CD14-positive monocyte (primary cell): ENCODE results near the gene TSEN15. TPM values are rescaled to one million over a fixed set of nuclear protein-coding genes. Genes with fewer than 3 reads are reported as not detected.

Experiments used
- DNase-seq, 3 donors: peaks; one replicate each; pipeline ENCODE4 v3.0.0-alpha.2; 2011 to 2022
- H2AFZ ChIP-seq: 2 replicates; pipeline ENCODE4 v1.6.0; 2012; ENCODE audit warnings: mild to moderate bottlenecking, low read depth, low read length, inconsistent platforms; ENCODE audit not compliant: insufficient read depth, poor library complexity, severe bottlenecking
- H3K27ac ChIP-seq, 2 donors: 1 replicate in 1 of 2; 2 replicates in 1 of 2; pipeline ENCODE4 v1.5.1; 2012 to 2013; ENCODE audit warnings: low read length in 2 of 2, control low read depth in 1 of 2, inconsistent platforms in 1 of 2, low read depth in 1 of 2, mild to moderate bottlenecking in 1 of 2
- H3K27me3 ChIP-seq, 2 donors: one replicate each; pipeline versions ENCODE4 v1.6.0 to v1.6.1; 2011 to 2013; ENCODE audit warnings: low read length in 2 of 2; ENCODE audit not compliant: control insufficient read depth in 2 of 2, insufficient read depth in 2 of 2
- H3K36me3 ChIP-seq, 2 donors: replicated peaks in 1 of 2; 1 replicate in 1 of 2; 2 replicates in 1 of 2; pipeline versions ENCODE4 v1.5.1 to v1.6.1; 2012 to 2013; ENCODE audit warnings: low read length in 2 of 2, control low read depth in 1 of 2, inconsistent platforms in 1 of 2, mild to moderate bottlenecking in 1 of 2; ENCODE audit not compliant: insufficient read depth in 2 of 2, control insufficient read depth in 1 of 2
- H3K4me1 ChIP-seq, 2 donors: 1 replicate in 1 of 2; 2 replicates in 1 of 2; pipeline versions ENCODE4 v1.5.1 to v1.6.1; 2012 to 2013; ENCODE audit warnings: low read length in 2 of 2, control low read depth in 1 of 2, inconsistent platforms in 1 of 2, mild to moderate bottlenecking in 1 of 2, moderate library complexity in 1 of 2; ENCODE audit not compliant: insufficient read depth in 2 of 2, control insufficient read depth in 1 of 2
- H3K4me2 ChIP-seq: replicated peaks from 2 replicates; pipeline ENCODE3; 2012; ENCODE audit warnings: low read length, moderate library complexity, mild to moderate bottlenecking; ENCODE audit not compliant: poor library complexity, severe bottlenecking; ENCODE audit errors: extremely low read depth
- H3K4me3 ChIP-seq, 3 experiments: fragments of 200-600 bp in 1 of 3; sonication (generic) in 1 of 3; replicated peaks in 1 of 3; 1 replicate in 2 of 3; 2 replicates in 1 of 3; pipeline ENCODE4 v1.5.1; 2011 to 2013; ENCODE audit warnings: low read length in 3 of 3, mild to moderate bottlenecking in 3 of 3, control low read depth in 2 of 3, low read depth in 2 of 3, inconsistent platforms in 1 of 3, moderate library complexity in 1 of 3
- H3K79me2 ChIP-seq: 2 replicates; pipeline ENCODE4 v1.6.0; 2012; ENCODE audit warnings: mild to moderate bottlenecking, control low read depth, inconsistent platforms, low read length, moderate library complexity; ENCODE audit not compliant: insufficient read depth
- H3K9ac ChIP-seq: 2 replicates; pipeline ENCODE4 v1.6.0; 2017; ENCODE audit warnings: low read length, mild to moderate bottlenecking; ENCODE audit not compliant: insufficient read depth, poor library complexity, severe bottlenecking
- H3K9me3 ChIP-seq, 2 donors: replicated peaks in 1 of 2; 1 replicate in 1 of 2; 2 replicates in 1 of 2; pipeline versions ENCODE4 v1.5.1 to v1.6.1; 2012 to 2013; ENCODE audit warnings: low read length in 2 of 2, control low read depth in 1 of 2; ENCODE audit not compliant: control insufficient read depth in 1 of 2, insufficient read depth in 1 of 2
- H4K20me1 ChIP-seq: 2 replicates; pipeline ENCODE4 v1.6.0; 2012; ENCODE audit warnings: mild to moderate bottlenecking, low read length, control low read depth, moderate library complexity; ENCODE audit not compliant: insufficient read depth
- H3K27ac Mint-ChIP-seq, 7 donors: one replicate each; pipeline ENCODE4 v1.8.0; 2020; ENCODE audit warnings: mild to moderate bottlenecking in 7 of 7, mixed read lengths in 7 of 7, moderate library complexity in 6 of 7, inconsistent platforms in 2 of 7
- H3K27me3 Mint-ChIP-seq, 3 donors: one replicate each; pipeline ENCODE4 v1.8.0; 2021 to 2022; ENCODE audit warnings: low read depth in 3 of 3, mild to moderate bottlenecking in 3 of 3, mixed read lengths in 3 of 3, moderate library complexity in 3 of 3, inconsistent platforms in 1 of 3
- H3K36me3 Mint-ChIP-seq, 2 donors: one replicate each; pipeline ENCODE4 v1.8.0; 2020; ENCODE audit warnings: mixed read lengths in 2 of 2, inconsistent platforms in 1 of 2, mild to moderate bottlenecking in 1 of 2
- H3K4me1 Mint-ChIP-seq: one replicate; pipeline ENCODE4 v1.8.0; 2020; ENCODE audit warnings: mild to moderate bottlenecking, mixed read lengths
- H3K4me3 Mint-ChIP-seq, 2 donors: one replicate each; pipeline ENCODE4 v1.8.0; 2020; ENCODE audit warnings: mild to moderate bottlenecking in 2 of 2, mixed read lengths in 2 of 2, moderate library complexity in 1 of 2
- H3K9me3 Mint-ChIP-seq, 7 donors: one replicate each; pipeline ENCODE4 v1.8.0; 2020 to 2022; ENCODE audit warnings: mixed read lengths in 7 of 7, mild to moderate bottlenecking in 6 of 7, moderate library complexity in 6 of 7, inconsistent platforms in 2 of 7
- WGBS: methylation state at CpG from one replicate; pipeline ENCODE4 v1.1.5; 2013; ENCODE audit warnings: missing lambda C conversion rate; ENCODE audit not compliant: insufficient coverage; 5-methylcytosine and 5-hydroxymethylcytosine counted together
- intact Hi-C, 2 donors: fragments of 100-400 bp; cut with micrococcal nuclease; formaldehyde crosslinking; loops; one replicate each; pipeline versions ENCODE4 v1.15.0 to v1.15.1; 2023
- polyA plus RNA-seq, 3 donors: library from polyadenylated mRNA; depleted of rRNA in 1 of 3; unstranded in 2 of 3; stranded (reverse) in 1 of 3; fragments of 300-500 nt in 2 of 3; fragments of >200 nt in 1 of 3; fragmentation: Illumina TruSeq in 2 of 3; gene quantifications; 1 replicate in 2 of 3; 2 replicates in 1 of 3; pipeline ENCODE4 v1.2.3, GENCODE V29; 2012 to 2021
- TF ChIP-seq, protein P1 (sequence below): fragments of 200-600 bp; IDR thresholded peaks from one replicate; pipeline ENCODE4 v1.8.0; 2022; ENCODE audit warnings: antibody characterized with exemption, mild to moderate bottlenecking

TSEN15 gene
- polyA plus RNA-seq, 3 donors: 11.8 to 29.4 (median 23.4) TPM

DNA sequence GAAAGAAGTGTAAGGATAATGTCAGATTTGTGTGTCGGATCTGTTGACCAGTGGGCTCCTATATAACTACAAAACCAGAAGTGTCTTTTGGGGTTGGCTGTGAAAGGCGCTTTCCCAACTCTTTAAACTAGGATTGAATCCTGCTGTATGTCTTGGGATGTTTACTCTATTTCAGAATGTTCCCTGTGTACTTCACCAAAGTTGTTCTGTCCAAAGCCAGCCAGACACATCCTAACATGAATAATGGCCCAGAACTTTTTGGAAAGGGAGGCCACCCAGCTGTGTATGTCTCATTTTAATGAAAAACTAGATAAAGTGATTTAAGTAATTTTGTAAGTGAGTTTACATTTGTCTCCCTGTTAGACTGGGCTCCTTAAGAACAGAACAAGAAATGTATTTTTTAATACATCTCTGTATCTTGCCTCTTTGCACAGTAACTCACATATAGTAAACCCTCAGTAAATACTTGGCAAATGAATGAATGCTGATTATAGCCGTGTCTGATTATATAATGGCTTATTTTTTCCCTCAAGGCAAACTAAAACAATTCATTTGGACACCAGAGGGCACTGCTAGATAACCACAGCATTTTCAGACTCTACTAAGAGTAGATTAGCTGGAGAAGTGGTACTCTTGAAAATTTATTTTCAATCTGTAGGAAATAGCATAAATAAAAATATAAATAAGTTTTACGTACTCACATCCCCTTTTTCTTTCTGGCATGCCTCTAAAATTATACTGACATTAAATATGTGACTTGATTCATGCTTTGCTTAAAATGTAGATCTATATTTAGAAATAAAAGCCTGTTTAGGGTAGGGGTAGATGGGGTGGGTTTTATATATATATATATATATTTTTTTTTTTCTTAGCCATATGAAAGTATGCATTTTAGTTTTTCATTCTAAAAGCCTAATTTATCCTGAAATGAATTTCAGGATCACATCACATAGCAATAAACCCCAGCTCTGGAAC is 23.8 kb downstream of the TSEN15 start:
- peaks cover 0 to 5% (median 0%) of the 10 kb centered on the region in 7 donors for H3K9me3 Mint-ChIP-seq
- no peak overlapping the region for H3K27ac Mint-ChIP-seq
- no CpG with 5 or more reads among the region's 4 CpGs for WGBS
- no peak overlapping the region for H3K4me2 ChIP-seq
- peaks cover 15 to 20% of the 10 kb centered on the region in 2 donors for H3K36me3 Mint-ChIP-seq
- H3K27me3 Mint-ChIP-seq: no peaks in the 10 kb centered on the region
- no peak overlapping the region for H3K27ac ChIP-seq
- no peaks in the 10 kb centered on the region for H3K27me3 ChIP-seq
- no peak overlapping the region for H3K4me3 ChIP-seq
- H3K4me3 Mint-ChIP-seq: no peak overlapping the region
- DNase-seq: peak; percentile 30 to 58 (median 49)
- TF ChIP-seq, protein P1, sequence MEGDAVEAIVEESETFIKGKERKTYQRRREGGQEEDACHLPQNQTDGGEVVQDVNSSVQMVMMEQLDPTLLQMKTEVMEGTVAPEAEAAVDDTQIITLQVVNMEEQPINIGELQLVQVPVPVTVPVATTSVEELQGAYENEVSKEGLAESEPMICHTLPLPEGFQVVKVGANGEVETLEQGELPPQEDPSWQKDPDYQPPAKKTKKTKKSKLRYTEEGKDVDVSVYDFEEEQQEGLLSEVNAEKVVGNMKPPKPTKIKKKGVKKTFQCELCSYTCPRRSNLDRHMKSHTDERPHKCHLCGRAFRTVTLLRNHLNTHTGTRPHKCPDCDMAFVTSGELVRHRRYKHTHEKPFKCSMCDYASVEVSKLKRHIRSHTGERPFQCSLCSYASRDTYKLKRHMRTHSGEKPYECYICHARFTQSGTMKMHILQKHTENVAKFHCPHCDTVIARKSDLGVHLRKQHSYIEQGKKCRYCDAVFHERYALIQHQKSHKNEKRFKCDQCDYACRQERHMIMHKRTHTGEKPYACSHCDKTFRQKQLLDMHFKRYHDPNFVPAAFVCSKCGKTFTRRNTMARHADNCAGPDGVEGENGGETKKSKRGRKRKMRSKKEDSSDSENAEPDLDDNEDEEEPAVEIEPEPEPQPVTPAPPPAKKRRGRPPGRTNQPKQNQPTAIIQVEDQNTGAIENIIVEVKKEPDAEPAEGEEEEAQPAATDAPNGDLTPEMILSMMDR: peak; percentile 83
- intact Hi-C loops: loop anchor here (2.0 to 5.0 kb wide), 3 partner anchors 147 to 589 kb away; no protein-coding TSS in a partner anchor
- no peaks in the 10 kb centered on the region for H4K20me1 ChIP-seq
- no peak overlapping the region for H2AFZ ChIP-seq
- H3K9me3 ChIP-seq: no peaks in the 10 kb centered on the region
- no peak overlapping the region for H3K9ac ChIP-seq
- H3K4me1 Mint-ChIP-seq: no peaks in the 10 kb centered on the region
- no peaks in the 10 kb centered on the region for H3K4me1 ChIP-seq
- peaks cover 2 to 17% of the 10 kb centered on the region in 2 donors for H3K36me3 ChIP-seq
- no peaks in the 10 kb centered on the region for H3K79me2 ChIP-seq

DNA sequence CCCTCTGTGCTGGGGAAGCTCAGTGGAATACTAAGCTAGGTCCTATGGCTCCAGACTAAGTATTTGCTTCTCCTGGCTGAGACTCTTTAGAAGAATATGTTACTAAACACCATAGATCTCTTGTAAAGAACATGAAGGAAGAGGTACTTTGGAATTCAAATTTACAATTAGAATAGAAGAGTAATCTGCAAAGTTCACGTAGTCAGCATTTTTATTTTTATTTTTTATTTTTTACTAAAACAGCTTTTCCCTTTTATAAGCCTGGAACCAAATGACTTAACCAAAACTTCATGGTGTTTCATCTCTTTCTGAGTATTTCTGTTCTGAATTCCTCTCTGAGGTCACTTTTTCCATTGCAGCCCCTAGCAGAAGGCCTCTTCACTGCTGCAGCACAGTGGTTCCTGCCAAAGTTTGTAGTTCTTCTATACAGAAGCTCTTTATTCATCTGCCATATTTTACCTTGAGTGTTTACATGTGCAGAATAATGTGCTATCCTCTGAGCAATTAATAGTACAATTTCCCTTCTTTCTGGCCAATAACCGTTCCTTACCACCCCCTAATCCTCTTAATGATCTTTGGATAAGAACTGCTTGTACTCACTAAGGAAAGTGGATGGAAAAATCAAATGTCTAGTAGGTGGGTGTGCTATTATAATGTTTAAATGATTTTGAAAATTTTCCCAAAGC is 27.2 kb downstream of the TSEN15 start:
- WGBS: no CpG with 5 or more reads among the region's 2 CpGs
- Histone ChIP-seq H3K27ac (no peak overlapping the region), H3K36me3 (no peaks in the 10 kb centered on the region), H3K9me3 (no peaks in the 10 kb centered on the region), H3K4me1 (no peaks in the 10 kb centered on the region), H3K27me3 (no peaks in the 10 kb centered on the region), H4K20me1 (no peaks in the 10 kb centered on the region), H3K9ac (no peak overlapping the region), H3K4me3 (no peak overlapping the region), H2AFZ (no peak overlapping the region), H3K79me2 (no peaks in the 10 kb centered on the region), H3K4me2 (no peak overlapping the region)
- TF ChIP-seq, protein P1: no peak
- Mint-ChIP-seq H3K4me1 (no peaks in the 10 kb centered on the region), H3K4me3 (no peak overlapping the region), H3K36me3 (peaks cover 0 to 7% of the 10 kb centered on the region in 2 donors), H3K9me3 (peaks cover 0 to 5% (median 0%) of the 10 kb centered on the region in 7 donors), H3K27me3 (no peaks in the 10 kb centered on the region), H3K27ac (no peak overlapping the region)
- no peak for DNase-seq
- intact Hi-C loops: loop anchor here in 1 of 2 donors (5.0 kb wide), 1 partner anchor 584 kb away; no protein-coding TSS in a partner anchor
